Effector memory CD8-positive, alpha-beta T cell (primary cell): ENCODE results near the gene VAT1L.

Source experiments
- ATAC-seq: fragments of 150-1000 bp; cut with Tn5 transposase; replicated peaks from 2 replicates; pipeline ENCODE4 v1.10.0; 2021; ENCODE audit warnings: mild to moderate bottlenecking, moderate library complexity
- DNase-seq, 3 experiments: peaks; one replicate each; pipeline ENCODE4 v3.0.0; 2021
- H3K27ac Mint-ChIP-seq, 2 donors: one replicate each; pipeline ENCODE4 v1.8.0; 2022; ENCODE audit warnings: mild to moderate bottlenecking in 2 of 2, mixed read lengths in 2 of 2, moderate library complexity in 2 of 2
- H3K27me3 Mint-ChIP-seq, 2 donors: one replicate each; pipeline ENCODE4 v1.8.0; 2022; ENCODE audit warnings: mixed read lengths in 2 of 2
- H3K36me3 Mint-ChIP-seq: one replicate; pipeline ENCODE4 v1.8.0; 2022; ENCODE audit warnings: mild to moderate bottlenecking, moderate library complexity, mixed read lengths; ENCODE audit not compliant: insufficient read depth
- H3K4me1 Mint-ChIP-seq, 2 donors: one replicate each; pipeline ENCODE4 v1.8.0; 2022; ENCODE audit warnings: low read depth in 2 of 2, mixed read lengths in 2 of 2
- H3K4me3 Mint-ChIP-seq, 2 donors: one replicate each; pipeline ENCODE4 v1.8.0; 2022; ENCODE audit warnings: mild to moderate bottlenecking in 2 of 2, mixed read lengths in 2 of 2, moderate library complexity in 2 of 2
- H3K9me3 Mint-ChIP-seq, 2 donors: one replicate each; pipeline ENCODE4 v1.8.0; 2022; ENCODE audit warnings: mixed read lengths in 2 of 2

The VAT1L gene

GRCh38 chr16:77874347-77874746 lies 86.0 kb downstream of the VAT1L start:
- Mint-ChIP-seq H3K4me3 (no peak overlapping the region), H3K4me1 (no peaks in the 10 kb centered on the region), H3K27me3 (peaks cover 4 to 10% of the 10 kb centered on the region in 2 donors), H3K9me3 (peaks cover 0 to 3% of the 10 kb centered on the region in 2 donors), H3K36me3 (no peaks in the 10 kb centered on the region), H3K27ac (no peak overlapping the region)
- no peak for ATAC-seq
- DNase-seq: no peak

GRCh38 chr16:77876776-77877175 lies 88.4 kb downstream of the VAT1L start:
- H3K27ac Mint-ChIP-seq: no peak overlapping the region
- H3K27me3 Mint-ChIP-seq: peaks cover 4 to 10% of the 10 kb centered on the region in 2 donors
- no peaks in the 10 kb centered on the region for H3K4me1 Mint-ChIP-seq
- DNase-seq (no peak), ATAC-seq (no peak)
- peaks cover 0 to 3% of the 10 kb centered on the region in 2 donors for H3K9me3 Mint-ChIP-seq
- H3K4me3 Mint-ChIP-seq: no peak overlapping the region
- H3K36me3 Mint-ChIP-seq: no peaks in the 10 kb centered on the region

GRCh38 chr16:77877712-77878347 lies 89.5 kb downstream of the VAT1L start:
- H3K27ac Mint-ChIP-seq: no peak overlapping the region
- no peak for DNase-seq
- H3K27me3 Mint-ChIP-seq: peaks cover 0 to 10% of the 10 kb centered on the region in 2 donors
- H3K9me3 Mint-ChIP-seq: peaks cover 0 to 2% of the 10 kb centered on the region in 2 donors
- no peaks in the 10 kb centered on the region for H3K4me1 Mint-ChIP-seq
- H3K36me3 Mint-ChIP-seq: no peaks in the 10 kb centered on the region
- no peak overlapping the region for H3K4me3 Mint-ChIP-seq
- ATAC-seq: no peak

GRCh38 chr16:77881355-77882030 lies 93.1 kb downstream of the VAT1L start:
- Mint-ChIP-seq H3K4me3 (no peak overlapping the region), H3K27ac (no peak overlapping the region), H3K4me1 (no peaks in the 10 kb centered on the region), H3K27me3 (peaks cover 7 to 16% of the 10 kb centered on the region in 2 donors), H3K36me3 (no peaks in the 10 kb centered on the region), H3K9me3 (no peaks in the 10 kb centered on the region)
- DNase-seq (no peak), ATAC-seq (no peak)

DNA sequence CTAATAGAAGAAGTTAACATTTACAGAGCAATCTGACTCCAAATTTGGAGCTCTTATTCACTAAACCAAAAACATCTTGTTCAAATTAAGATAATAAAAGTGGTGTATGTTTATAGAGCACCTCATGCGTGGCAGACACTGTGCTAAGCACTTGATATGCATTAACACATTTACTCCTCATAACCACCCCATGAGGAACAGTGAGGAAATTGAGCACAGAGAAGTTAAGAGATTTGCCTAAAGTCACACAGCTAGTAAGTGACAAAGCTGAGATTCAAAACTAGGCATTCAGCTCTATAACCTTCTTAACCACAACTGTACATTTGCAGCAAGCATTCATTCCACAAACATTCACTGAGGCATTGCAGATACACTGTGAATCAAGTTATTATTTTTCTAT lies 94.0 kb downstream of the VAT1L start:
- Mint-ChIP-seq H3K27ac (no peak overlapping the region), H3K36me3 (no peaks in the 10 kb centered on the region), H3K9me3 (no peaks in the 10 kb centered on the region), H3K4me1 (no peaks in the 10 kb centered on the region), H3K4me3 (no peak overlapping the region), H3K27me3 (peaks cover 7 to 22% of the 10 kb centered on the region in 2 donors)
- ATAC-seq: no peak
- DNase-seq: no peak

DNA sequence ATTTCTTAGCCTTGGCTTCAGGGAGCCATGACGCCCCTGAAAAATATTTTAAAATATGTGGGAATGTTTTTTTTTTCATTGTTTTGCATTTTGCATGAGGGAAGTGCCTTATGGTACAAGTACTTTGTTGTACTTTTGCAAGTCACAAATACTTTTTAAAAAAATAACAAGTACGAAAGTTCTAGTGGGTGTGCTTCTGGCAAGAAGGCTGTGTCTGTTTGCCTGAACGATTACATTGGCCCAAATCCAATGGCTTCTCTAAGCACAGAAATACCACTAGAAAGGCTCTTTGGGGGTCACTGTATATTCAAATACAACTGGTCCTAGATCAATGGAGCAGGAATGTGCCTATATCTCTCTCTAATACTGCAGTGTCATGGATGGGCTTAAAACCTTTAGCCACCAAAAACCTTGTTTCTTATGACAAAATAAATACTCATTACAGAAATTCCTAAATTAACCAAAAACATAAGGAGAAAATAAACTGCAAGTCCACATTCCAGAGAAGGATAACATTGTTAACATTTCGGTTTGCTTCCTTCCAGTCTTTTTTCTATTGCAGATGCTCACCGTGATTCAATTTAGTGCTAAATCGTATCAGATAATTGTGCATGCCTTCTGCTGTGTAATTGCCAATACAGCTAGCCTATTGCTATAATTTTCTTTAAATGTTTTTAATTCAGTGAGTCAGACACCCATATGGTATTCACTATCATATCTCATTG lies 97.4 kb downstream of the VAT1L start:
- Mint-ChIP-seq H3K27ac (no peak overlapping the region), H3K4me3 (no peak overlapping the region), H3K27me3 (peaks cover 14 to 44% of the 10 kb centered on the region in 2 donors), H3K4me1 (no peaks in the 10 kb centered on the region), H3K9me3 (no peaks in the 10 kb centered on the region), H3K36me3 (no peaks in the 10 kb centered on the region)
- no peak for ATAC-seq
- no peak for DNase-seq

GRCh38 chr16:77888871-77889270 lies 100.5 kb downstream of the VAT1L start:
- Mint-ChIP-seq H3K27ac (no peak overlapping the region), H3K9me3 (no peaks in the 10 kb centered on the region), H3K4me1 (no peaks in the 10 kb centered on the region), H3K36me3 (no peaks in the 10 kb centered on the region), H3K4me3 (no peak overlapping the region), H3K27me3 (peaks cover 10 to 38% of the 10 kb centered on the region in 2 donors)
- DNase-seq: no peak
- ATAC-seq: no peak

GRCh38 chr16:77890075-77890474 lies 101.7 kb downstream of the VAT1L start:
- Mint-ChIP-seq H3K4me1 (no peaks in the 10 kb centered on the region), H3K36me3 (no peaks in the 10 kb centered on the region), H3K27me3 (peaks cover 13 to 28% of the 10 kb centered on the region in 2 donors), H3K9me3 (no peaks in the 10 kb centered on the region), H3K27ac (no peak overlapping the region), H3K4me3 (no peak overlapping the region)
- ATAC-seq (no peak), DNase-seq (no peak)

- Mint-ChIP-seq H3K9me3 (no peaks in the 10 kb centered on the region), H3K27me3 (peaks cover 5 to 10% of the 10 kb centered on the region in 2 donors)
- no peak for DNase-seq
Measured at GRCh38 chr16:77894162-77894561, 105.8 kb downstream of the VAT1L start.

DNA sequence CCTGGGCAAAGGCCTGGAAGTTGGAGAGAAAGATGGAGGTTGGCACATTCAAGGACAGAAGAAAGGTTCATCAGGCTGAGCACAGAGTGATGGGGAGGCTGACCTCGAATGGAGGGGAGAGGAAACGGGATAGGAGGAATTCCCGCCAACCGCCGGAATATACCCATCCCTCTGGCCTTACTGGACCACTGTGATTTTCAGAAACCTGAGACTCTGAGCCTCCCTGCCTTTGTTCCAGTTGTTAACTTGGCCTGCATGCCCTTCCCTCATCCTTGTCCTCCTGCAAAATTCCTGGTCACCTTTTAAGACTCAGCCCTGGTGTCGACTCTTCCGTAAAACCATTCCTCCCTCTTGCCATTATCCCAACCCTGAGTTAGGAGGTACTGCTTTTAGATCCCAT lies 107.6 kb downstream of the VAT1L start:
- H3K27ac Mint-ChIP-seq: no peak overlapping the region
- H3K27me3 Mint-ChIP-seq: peaks cover 5 to 6% of the 10 kb centered on the region in 2 donors
- no peak overlapping the region for H3K4me3 Mint-ChIP-seq
- DNase-seq (no peak), ATAC-seq (no peak)
- no peaks in the 10 kb centered on the region for H3K36me3 Mint-ChIP-seq
- H3K4me1 Mint-ChIP-seq: no peaks in the 10 kb centered on the region
- H3K9me3 Mint-ChIP-seq: no peaks in the 10 kb centered on the region

More at GRCh38 chr16:77894162-77894561, 105.8 kb downstream of the VAT1L start:
- H3K36me3 Mint-ChIP-seq: no peaks in the 10 kb centered on the region
- ATAC-seq: no peak
- no peak overlapping the region for H3K27ac Mint-ChIP-seq
- H3K4me3 Mint-ChIP-seq: no peak overlapping the region
- no peaks in the 10 kb centered on the region for H3K4me1 Mint-ChIP-seq

DNA sequence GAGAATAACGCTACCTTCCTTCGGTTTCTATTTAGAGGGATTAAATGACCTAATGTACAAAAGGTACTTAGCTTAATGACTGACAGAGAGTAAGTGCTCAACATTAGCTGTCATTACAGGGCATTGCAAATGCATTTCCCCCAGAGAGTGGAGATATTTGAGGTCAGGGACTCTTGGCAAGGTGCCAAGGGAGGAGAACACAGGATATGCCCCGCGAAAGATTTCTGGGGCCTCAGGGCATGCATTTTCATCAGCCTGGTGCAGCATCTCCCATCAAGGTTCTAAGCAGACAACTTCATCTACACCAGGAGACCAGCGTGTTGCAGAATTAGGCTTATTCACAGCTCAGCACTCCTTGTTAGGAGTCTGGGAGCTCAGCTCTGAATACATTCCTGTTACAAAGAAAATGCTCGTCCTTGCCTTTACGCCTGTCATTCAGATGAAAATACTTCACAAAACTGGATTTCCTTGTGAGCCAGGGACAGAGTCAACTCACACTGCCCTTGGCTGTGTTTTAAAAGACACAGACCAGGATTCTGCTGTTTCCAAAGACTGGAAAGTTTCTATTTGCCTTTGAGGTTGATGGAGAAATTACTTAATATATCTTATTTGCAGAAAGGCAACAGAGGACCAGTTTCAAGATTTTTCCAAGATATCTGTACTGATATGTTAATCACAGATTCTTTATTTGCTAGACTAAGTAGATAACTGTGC lies 108.2 kb downstream of the VAT1L start:
- no peak overlapping the region for H3K4me3 Mint-ChIP-seq
- no peaks in the 10 kb centered on the region for H3K9me3 Mint-ChIP-seq
- H3K4me1 Mint-ChIP-seq: no peaks in the 10 kb centered on the region
- DNase-seq: no peak
- ATAC-seq: no peak
- no peaks in the 10 kb centered on the region for H3K36me3 Mint-ChIP-seq
- peaks cover 5 to 12% of the 10 kb centered on the region in 2 donors for H3K27me3 Mint-ChIP-seq
- H3K27ac Mint-ChIP-seq: no peak overlapping the region

GRCh38 chr16:77897129-77897437 lies 108.7 kb downstream of the VAT1L start:
- no peaks in the 10 kb centered on the region for H3K9me3 Mint-ChIP-seq
- H3K27ac Mint-ChIP-seq: no peak overlapping the region
- H3K4me3 Mint-ChIP-seq: no peak overlapping the region
- no peaks in the 10 kb centered on the region for H3K4me1 Mint-ChIP-seq
- ATAC-seq: no peak
- peaks cover 5 to 16% of the 10 kb centered on the region in 2 donors for H3K27me3 Mint-ChIP-seq
- no peaks in the 10 kb centered on the region for H3K36me3 Mint-ChIP-seq
- DNase-seq: no peak

DNA sequence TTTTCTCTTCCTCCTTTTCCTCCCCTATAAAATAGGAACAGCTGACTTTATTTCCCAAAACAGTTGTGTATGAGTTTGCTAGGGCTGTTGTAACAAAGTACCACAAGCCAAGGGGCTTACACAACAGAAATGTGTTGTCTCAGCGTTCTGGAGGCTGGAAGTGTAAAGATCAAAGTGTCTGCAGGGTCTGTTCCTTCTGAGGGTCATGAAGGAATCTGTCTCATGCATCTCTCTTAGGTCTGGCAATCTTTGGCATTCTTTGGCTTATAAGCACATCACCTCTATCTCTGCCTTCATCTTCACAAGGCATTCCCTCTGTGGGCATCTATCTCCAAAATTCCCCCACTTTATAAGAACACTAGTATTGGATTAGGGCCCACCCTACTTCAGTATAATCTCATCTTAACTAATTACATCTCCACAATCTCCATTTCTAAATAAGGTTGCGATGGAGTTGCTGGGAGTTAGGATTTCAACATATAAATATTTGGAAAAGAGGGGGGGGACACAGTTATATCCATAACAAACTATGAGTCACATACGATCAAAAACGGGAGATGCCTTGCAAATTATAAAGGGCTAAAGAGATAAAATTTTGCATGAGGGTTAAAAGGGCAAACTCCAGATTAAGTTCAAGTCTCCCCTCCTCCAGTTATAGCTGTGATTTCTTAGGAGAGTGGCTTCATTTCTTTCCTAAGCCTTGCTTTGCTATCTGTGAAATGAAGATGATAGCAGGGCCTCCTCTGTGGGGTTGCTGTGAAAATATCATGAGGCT lies 109.7 kb downstream of the VAT1L start:
- H3K9me3 Mint-ChIP-seq: no peaks in the 10 kb centered on the region
- no peak for ATAC-seq
- H3K36me3 Mint-ChIP-seq: no peaks in the 10 kb centered on the region
- no peak for DNase-seq
- H3K4me3 Mint-ChIP-seq: no peak overlapping the region
- no peaks in the 10 kb centered on the region for H3K4me1 Mint-ChIP-seq
- no peak overlapping the region for H3K27ac Mint-ChIP-seq
- peaks cover 5 to 16% of the 10 kb centered on the region in 2 donors for H3K27me3 Mint-ChIP-seq
